HUDEP-2 (cell line): ENCODE data around the gene ZAR1L.

Source experiments
- DNase-seq, 76 experiments: peaks; one replicate each; lab custom pipeline; 2025; ENCODE audit not compliant: unreplicated experiment in 76 of 76; lab: John Stamatoyannopoulos, UW

ZAR1L gene

GRCh38 chr13:32257649-32258048, 57.5 kb downstream of the ZAR1L start:
- no peak for DNase-seq

GRCh38 chr13:32256243-32256642, 58.9 kb downstream of the ZAR1L start:
- no peak for DNase-seq

- no peak for DNase-seq
Observed at GRCh38 chr13:32255724-32256109, 59.4 kb downstream of the ZAR1L start.

- DNase-seq: no peak
Observed at GRCh38 chr13:32254916-32255723, 60.0 kb downstream of the ZAR1L start.

GRCh38 chr13:32254416-32254815, 60.7 kb downstream of the ZAR1L start:
- no peak for DNase-seq

- DNase-seq: no peak
Observed at GRCh38 chr13:32253911-32254399, 61.2 kb downstream of the ZAR1L start.
